Activated naive CD8-positive, alpha-beta T cell treated with anti-CD3 and anti-CD28 coated beads for 36 hours (primary cell): ENCODE results near the gene CUEDC1. TPM values are rescaled to one million over a fixed set of nuclear protein-coding genes. Genes with fewer than 3 reads are reported as not detected.

ENCODE experiments used
- DNase-seq: peaks from one replicate; pipeline ENCODE4 v3.0.0; 2021
- H3K27ac Mint-ChIP-seq: one replicate; pipeline ENCODE4 v1.8.0; 2022; ENCODE audit warnings: mild to moderate bottlenecking, moderate library complexity, mixed read lengths
- H3K27me3 Mint-ChIP-seq: one replicate; pipeline ENCODE4 v1.8.0; 2022; ENCODE audit warnings: mild to moderate bottlenecking, mixed read lengths
- H3K36me3 Mint-ChIP-seq: one replicate; pipeline ENCODE4 v1.8.0; 2021; ENCODE audit warnings: mild to moderate bottlenecking, mixed read lengths
- H3K4me1 Mint-ChIP-seq: one replicate; pipeline ENCODE4 v1.8.0; 2021; ENCODE audit warnings: mixed read lengths
- H3K4me3 Mint-ChIP-seq: one replicate; pipeline ENCODE4 v1.8.0; 2022; ENCODE audit warnings: mild to moderate bottlenecking, moderate library complexity, mixed read lengths
- H3K9me3 Mint-ChIP-seq: one replicate; pipeline ENCODE4 v1.8.0; 2022; ENCODE audit warnings: mixed read lengths
- total RNA-seq, 2 experiments: library from RNA; stranded (reverse); gene quantifications; one replicate each; pipeline ENCODE4 v1.2.3, GENCODE V29; 2021

CUEDC1 gene
- total RNA-seq, 2 experiments from 2014 or later = 0.14 to 0.18 TPM

GRCh38 chr17:57835333-57835900 lies 119.8 kb downstream of the CUEDC1 start:
- no peaks in the 10 kb centered on the region for H3K27me3 Mint-ChIP-seq
- H3K27ac Mint-ChIP-seq = no peak overlapping the region

GRCh38 chr17:57834146-57834741 lies 121.0 kb downstream of the CUEDC1 start:
- H3K9me3 Mint-ChIP-seq = no peaks in the 10 kb centered on the region
- no peak overlapping the region for H3K4me3 Mint-ChIP-seq
- peaks cover 10% of the 10 kb centered on the region for H3K4me1 Mint-ChIP-seq
- H3K27ac Mint-ChIP-seq = peak overlapping the region; percentile 10
- peaks cover 5% of the 10 kb centered on the region for H3K36me3 Mint-ChIP-seq
- DNase-seq = no peak
- no peaks in the 10 kb centered on the region for H3K27me3 Mint-ChIP-seq

More at GRCh38 chr17:57835333-57835900, 119.8 kb downstream of the CUEDC1 start:
- no peak overlapping the region for H3K4me3 Mint-ChIP-seq
- DNase-seq = no peak
- H3K36me3 Mint-ChIP-seq = peaks cover 5% of the 10 kb centered on the region
- H3K9me3 Mint-ChIP-seq = no peaks in the 10 kb centered on the region
- H3K4me1 Mint-ChIP-seq = peaks cover 10% of the 10 kb centered on the region

- Mint-ChIP-seq H3K27me3 (no peaks in the 10 kb centered on the region), H3K4me1 (peaks cover 8% of the 10 kb centered on the region), H3K36me3 (peaks cover 5% of the 10 kb centered on the region), H3K4me3 (no peak overlapping the region), H3K27ac (no peak overlapping the region), H3K9me3 (no peaks in the 10 kb centered on the region)
- DNase-seq = peak; percentile 57
These were observed 121.9 kb downstream of the CUEDC1 start for GRCh38 chr17:57833179-57833939.

- no peak for DNase-seq
These were observed 122.7 kb downstream of the CUEDC1 start for GRCh38 chr17:57832314-57833178.

GRCh38 chr17:57830880-57831279 lies 124.3 kb downstream of the CUEDC1 start:
- no peak overlapping the region for H3K4me3 Mint-ChIP-seq
- no peaks in the 10 kb centered on the region for H3K36me3 Mint-ChIP-seq
- DNase-seq = no peak
- no peaks in the 10 kb centered on the region for H3K9me3 Mint-ChIP-seq
- no peaks in the 10 kb centered on the region for H3K27me3 Mint-ChIP-seq
- peaks cover 8% of the 10 kb centered on the region for H3K4me1 Mint-ChIP-seq
- no peak overlapping the region for H3K27ac Mint-ChIP-seq

More at GRCh38 chr17:57832314-57833178, 122.7 kb downstream of the CUEDC1 start:
- Mint-ChIP-seq H3K27me3 (no peaks in the 10 kb centered on the region), H3K4me3 (no peak overlapping the region), H3K27ac (no peak overlapping the region), H3K36me3 (peaks cover 5% of the 10 kb centered on the region), H3K9me3 (no peaks in the 10 kb centered on the region), H3K4me1 (peaks cover 8% of the 10 kb centered on the region)

GRCh38 chr17:57823469-57824401 lies 131.5 kb downstream of the CUEDC1 start:
- DNase-seq = no peak
- Mint-ChIP-seq H3K27me3 (no peaks in the 10 kb centered on the region), H3K36me3 (no peaks in the 10 kb centered on the region), H3K4me3 (no peak overlapping the region), H3K27ac (no peak overlapping the region), H3K9me3 (no peaks in the 10 kb centered on the region), H3K4me1 (no peaks in the 10 kb centered on the region)

GRCh38 chr17:57819867-57820266 lies 135.3 kb downstream of the CUEDC1 start:
- H3K36me3 Mint-ChIP-seq = no peaks in the 10 kb centered on the region
- peaks cover 18% of the 10 kb centered on the region for H3K27me3 Mint-ChIP-seq
- no peak overlapping the region for H3K27ac Mint-ChIP-seq
- no peaks in the 10 kb centered on the region for H3K9me3 Mint-ChIP-seq
- DNase-seq = no peak
- no peak overlapping the region for H3K4me3 Mint-ChIP-seq
- no peaks in the 10 kb centered on the region for H3K4me1 Mint-ChIP-seq

- H3K4me3 Mint-ChIP-seq = no peak overlapping the region
- no peaks in the 10 kb centered on the region for H3K9me3 Mint-ChIP-seq
- no peak for DNase-seq
- no peak overlapping the region for H3K27ac Mint-ChIP-seq
- H3K36me3 Mint-ChIP-seq = no peaks in the 10 kb centered on the region
- peaks cover 18% of the 10 kb centered on the region for H3K27me3 Mint-ChIP-seq
- no peaks in the 10 kb centered on the region for H3K4me1 Mint-ChIP-seq
These were observed 135.9 kb downstream of the CUEDC1 start for GRCh38 chr17:57819285-57819684.

GRCh38 chr17:57818066-57818465 lies 137.1 kb downstream of the CUEDC1 start:
- no peak overlapping the region for H3K27ac Mint-ChIP-seq
- H3K36me3 Mint-ChIP-seq = no peaks in the 10 kb centered on the region
- H3K4me1 Mint-ChIP-seq = no peaks in the 10 kb centered on the region
- no peaks in the 10 kb centered on the region for H3K9me3 Mint-ChIP-seq
- no peak for DNase-seq
- no peak overlapping the region for H3K4me3 Mint-ChIP-seq
- H3K27me3 Mint-ChIP-seq = peaks cover 25% of the 10 kb centered on the region

- H3K27me3 Mint-ChIP-seq = peaks cover 28% of the 10 kb centered on the region
- no peak overlapping the region for H3K27ac Mint-ChIP-seq
- no peaks in the 10 kb centered on the region for H3K4me1 Mint-ChIP-seq
- no peaks in the 10 kb centered on the region for H3K9me3 Mint-ChIP-seq
- no peak overlapping the region for H3K4me3 Mint-ChIP-seq
- no peak for DNase-seq
- H3K36me3 Mint-ChIP-seq = no peaks in the 10 kb centered on the region
These were observed 137.9 kb downstream of the CUEDC1 start for GRCh38 chr17:57817299-57817698.

GRCh38 chr17:57814421-57814820 lies 140.8 kb downstream of the CUEDC1 start:
- H3K27ac Mint-ChIP-seq = no peak overlapping the region
- peaks cover 11% of the 10 kb centered on the region for H3K4me1 Mint-ChIP-seq
- no peak for DNase-seq
- H3K4me3 Mint-ChIP-seq = no peak overlapping the region
- no peaks in the 10 kb centered on the region for H3K9me3 Mint-ChIP-seq
- no peaks in the 10 kb centered on the region for H3K36me3 Mint-ChIP-seq
- H3K27me3 Mint-ChIP-seq = peaks cover 54% of the 10 kb centered on the region

GRCh38 chr17:57811638-57812280 lies 143.5 kb downstream of the CUEDC1 start:
- no peaks in the 10 kb centered on the region for H3K36me3 Mint-ChIP-seq
- peaks cover 11% of the 10 kb centered on the region for H3K4me1 Mint-ChIP-seq
- DNase-seq = no peak
- H3K9me3 Mint-ChIP-seq = no peaks in the 10 kb centered on the region
- no peak overlapping the region for H3K27ac Mint-ChIP-seq
- H3K27me3 Mint-ChIP-seq = peaks cover 61% of the 10 kb centered on the region
- no peak overlapping the region for H3K4me3 Mint-ChIP-seq
